Measurements from ENCODE around the gene ATP8B1. TPM values are rescaled to one million over a fixed set of nuclear protein-coding genes. Genes with fewer than 3 reads are reported as not detected.

Gene ATP8B1
- total and polyA plus RNA-seq, 4 donors, result 3.9 to 22.0 (median 5.7) TPM

DNA sequence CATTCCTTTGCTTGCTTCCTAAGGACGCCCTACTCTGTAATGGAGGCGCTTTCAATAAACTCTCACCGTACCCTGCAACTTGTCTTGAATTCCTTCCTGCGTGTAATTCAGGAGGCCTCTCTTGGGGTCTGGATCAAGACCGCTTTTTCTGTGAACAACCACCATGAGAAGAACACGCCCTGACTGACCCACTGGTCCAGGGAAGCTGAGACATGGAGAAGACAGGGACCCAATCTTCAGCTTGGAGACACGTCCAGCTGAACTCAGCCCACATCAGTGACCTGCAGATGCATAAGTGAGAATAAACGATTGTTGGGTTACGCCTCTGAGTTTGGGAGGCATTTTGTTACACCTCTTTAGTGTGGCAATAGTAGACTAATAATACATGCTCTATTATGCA, 173.7 kb downstream of the ATP8B1 start:
- Histone ChIP-seq H3K36me3 (ENCODE audit: control insufficient read depth in 4 of 4, insufficient read depth in 3 of 4, low read depth in 1 of 4, low read length in 3 of 4) (no peaks in the 10 kb centered on the region), H3K9me3 (ENCODE audit: control insufficient read depth in 4 of 4, low read length in 3 of 4) (no peaks in the 10 kb centered on the region), H3K9ac (ENCODE audit: low read depth in 1 of 2, low read length in 2 of 2) (peak overlapping the region; percentile 62 to 76), H3K27ac (ENCODE audit: low read depth in 1 of 2, low read length in 2 of 2) (no peak overlapping the region), H3K4me1 (ENCODE audit: control insufficient read depth in 4 of 4, insufficient read depth in 4 of 4, low read length in 3 of 4) (peaks cover 0 to 10% (median 3%) of the 10 kb centered on the region in 4 donors), H3K27me3 (ENCODE audit: control insufficient read depth in 4 of 4, insufficient read depth in 4 of 4, low read length in 3 of 4) (no peaks in the 10 kb centered on the region), H3K4me3 (ENCODE audit: low read depth in 1 of 3, low read length in 3 of 3) (peak overlapping the region in 2 of 3 donors; percentile 82 to 83)
- DNase-seq (ENCODE audit: low spot score), result no peak
- TF ChIP-seq JUND (IDR thresholded peaks at IDR 0.05) (no peak), SP1 (IDR thresholded peaks at IDR 0.05) (no peak), HNF4G (IDR thresholded peaks at IDR 0.05) (no peak), ZBTB33 (IDR thresholded peaks at IDR 0.05) (no peak), FOXA1 (IDR thresholded peaks at IDR 0.05) (no peak), CTCF (IDR thresholded peaks at IDR 0.05; ENCODE audit: low read depth, low read length, missing input control) (no peak), RXRA (IDR thresholded peaks at IDR 0.05) (no peak), YY1 (IDR thresholded peaks at IDR 0.05) (no peak), HNF4A (conservative IDR thresholded peaks at IDR 0.05) (no peak), TAF1 (conservative IDR thresholded peaks at IDR 0.05) (no peak), GABPA (IDR thresholded peaks at IDR 0.05 in 1 of 2, conservative IDR thresholded peaks at IDR 0.05 in 1 of 2) (no peak), REST (IDR thresholded peaks at IDR 0.05) (no peak)
- TF ChIP-seq, protein P1, sequence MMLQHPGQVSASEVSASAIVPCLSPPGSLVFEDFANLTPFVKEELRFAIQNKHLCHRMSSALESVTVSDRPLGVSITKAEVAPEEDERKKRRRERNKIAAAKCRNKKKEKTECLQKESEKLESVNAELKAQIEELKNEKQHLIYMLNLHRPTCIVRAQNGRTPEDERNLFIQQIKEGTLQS (IDR thresholded peaks at IDR 0.05), result no peak
- TF ChIP-seq, protein P2, sequence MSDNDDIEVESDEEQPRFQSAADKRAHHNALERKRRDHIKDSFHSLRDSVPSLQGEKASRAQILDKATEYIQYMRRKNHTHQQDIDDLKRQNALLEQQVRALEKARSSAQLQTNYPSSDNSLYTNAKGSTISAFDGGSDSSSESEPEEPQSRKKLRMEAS (IDR thresholded peaks at IDR 0.05), result no peak
- 96% methylated on average over 9 of the region's 9 CpGs for WGBS

DNA sequence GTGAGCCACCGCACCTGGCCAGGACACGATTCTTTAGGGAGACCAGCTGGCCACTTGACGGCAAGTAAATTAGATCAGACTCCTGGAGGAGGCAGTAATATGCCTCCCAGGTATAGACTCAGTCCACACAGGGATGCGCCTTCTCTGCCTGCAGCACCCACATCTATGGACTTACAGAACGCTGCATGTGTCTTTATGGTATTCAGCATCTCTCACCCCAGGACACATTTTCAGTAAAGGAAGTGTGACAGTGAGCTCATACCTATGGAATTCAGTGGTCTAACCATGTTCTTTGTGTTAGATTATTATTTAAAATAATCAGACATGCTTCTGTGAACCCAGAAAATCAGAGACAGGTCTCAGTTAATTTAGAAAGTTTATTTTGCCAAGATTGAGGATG, 175.6 kb downstream of the ATP8B1 start:
- no peaks in the 10 kb centered on the region for H3K36me3 ChIP-seq (ENCODE audit: control insufficient read depth in 4 of 4, insufficient read depth in 3 of 4, low read depth in 1 of 4, low read length in 3 of 4)
- no peak overlapping the region for H3K27ac ChIP-seq (ENCODE audit: low read depth in 1 of 2, low read length in 2 of 2)
- no peak overlapping the region for H3K9ac ChIP-seq (ENCODE audit: low read depth in 1 of 2, low read length in 2 of 2)
- H3K4me1 ChIP-seq (ENCODE audit: control insufficient read depth in 4 of 4, insufficient read depth in 4 of 4, low read length in 3 of 4), result peaks cover 0 to 10% (median 3%) of the 10 kb centered on the region in 4 donors
- H3K27me3 ChIP-seq (ENCODE audit: control insufficient read depth in 4 of 4, insufficient read depth in 4 of 4, low read length in 3 of 4), result no peaks in the 10 kb centered on the region
- no peak overlapping the region for H3K4me3 ChIP-seq (ENCODE audit: low read depth in 1 of 3, low read length in 3 of 3)
- H3K9me3 ChIP-seq (ENCODE audit: control insufficient read depth in 4 of 4, low read length in 3 of 4), result no peaks in the 10 kb centered on the region
- 88% methylated on average over 5 of the region's 5 CpGs for WGBS
- no peak for TF ChIP-seq FOXA1 (IDR thresholded peaks at IDR 0.05)
- TF ChIP-seq EGR1 (IDR thresholded peaks at IDR 0.05; ENCODE audit: low read depth in 2 of 2), result no peak
- no peak for TF ChIP-seq CTCF (IDR thresholded peaks at IDR 0.05; ENCODE audit: low read depth, low read length, missing input control)
- TF ChIP-seq RAD21 (IDR thresholded peaks at IDR 0.05), result no peak
- TF ChIP-seq REST (IDR thresholded peaks at IDR 0.05), result no peak
- no peak for TF ChIP-seq HNF4G (IDR thresholded peaks at IDR 0.05)
- TF ChIP-seq, protein P2 (IDR thresholded peaks at IDR 0.05), result no peak
- no peak for TF ChIP-seq FOXA2 (IDR thresholded peaks at IDR 0.05)
- no peak for TF ChIP-seq JUND (IDR thresholded peaks at IDR 0.05)
- TF ChIP-seq YY1 (IDR thresholded peaks at IDR 0.05), result no peak
- no peak for DNase-seq (ENCODE audit: low spot score)

Measured in liver (tissue), 9 donors.